Astrocyte (in vitro differentiated cells and primary cell): ENCODE results near the gene PUS7. TPM values are rescaled to one million over a fixed set of nuclear protein-coding genes. Genes with fewer than 3 reads are reported as not detected.

Experiments used
- DNase-seq: peaks from one replicate; pipeline ENCODE4 v3.0.0-alpha.2; 2010; ENCODE audit warnings: low read depth
- FAIRE-seq: peaks from 2 replicates; lab custom pipeline; 2011; peaks lifted over from hg19 to GRCh38; lab: Jason Lieb, UNC
- H2AFZ ChIP-seq: 2 replicates; pipeline ENCODE4 v1.6.0; 2012; ENCODE audit warnings: low read depth, low read length, inconsistent platforms
- H3K27ac ChIP-seq: 2 replicates; pipeline ENCODE4 v1.5.1; 2011; ENCODE audit warnings: low read depth, low read length, inconsistent platforms
- H3K27me3 ChIP-seq: 2 replicates; pipeline ENCODE4 v1.6.0; 2011; ENCODE audit warnings: low read length, inconsistent platforms; ENCODE audit not compliant: insufficient read depth
- H3K36me3 ChIP-seq: 2 replicates; pipeline ENCODE4 v1.5.1; 2011; ENCODE audit warnings: low read length, inconsistent platforms; ENCODE audit not compliant: insufficient read depth
- H3K4me1 ChIP-seq: 2 replicates; pipeline ENCODE4 v1.5.1; 2011; ENCODE audit warnings: low read length, inconsistent platforms; ENCODE audit not compliant: insufficient read depth
- H3K4me2 ChIP-seq: 2 replicates; pipeline ENCODE4 v1.6.0; 2012; ENCODE audit warnings: low read length, inconsistent platforms
- H3K4me3 ChIP-seq: 2 replicates; pipeline ENCODE4 v1.5.1; 2011; ENCODE audit warnings: low read depth, mild to moderate bottlenecking, low read length, inconsistent platforms; ENCODE audit not compliant: insufficient read depth
- H3K79me2 ChIP-seq: 2 replicates; pipeline ENCODE4 v1.6.0; 2012; ENCODE audit warnings: mild to moderate bottlenecking, low read length, inconsistent platforms; ENCODE audit not compliant: insufficient read depth
- H3K9ac ChIP-seq: 2 replicates; pipeline ENCODE4 v1.6.0; 2012; ENCODE audit warnings: mild to moderate bottlenecking, low read length, inconsistent platforms
- H3K9me3 ChIP-seq: 2 replicates; pipeline ENCODE4 v1.5.1; 2012; ENCODE audit warnings: low read depth, mild to moderate bottlenecking, low read length, inconsistent platforms; ENCODE audit not compliant: insufficient read depth
- H4K20me1 ChIP-seq: 2 replicates; pipeline ENCODE4 v1.6.0; 2012; ENCODE audit warnings: low read length, inconsistent platforms; ENCODE audit not compliant: insufficient read depth
- H3K27ac Mint-ChIP-seq: one replicate; pipeline ENCODE4 v1.8.0; 2021; ENCODE audit warnings: mild to moderate bottlenecking, mixed read lengths; ENCODE audit not compliant: unreplicated experiment
- H3K27me3 Mint-ChIP-seq: one replicate; pipeline ENCODE4 v1.8.0; 2021; ENCODE audit warnings: low read depth, mixed read lengths; ENCODE audit not compliant: unreplicated experiment
- H3K36me3 Mint-ChIP-seq: one replicate; pipeline ENCODE4 v1.8.0; 2021; ENCODE audit warnings: low read depth, mixed read lengths; ENCODE audit not compliant: unreplicated experiment
- H3K4me1 Mint-ChIP-seq: one replicate; pipeline ENCODE4 v1.8.0; 2021; ENCODE audit warnings: low read depth, mixed read lengths; ENCODE audit not compliant: unreplicated experiment
- H3K4me3 Mint-ChIP-seq: one replicate; pipeline ENCODE4 v1.8.0; 2021; ENCODE audit warnings: mild to moderate bottlenecking, moderate library complexity, mixed read lengths; ENCODE audit not compliant: unreplicated experiment
- H3K9me3 Mint-ChIP-seq: one replicate; pipeline ENCODE4 v1.8.0; 2021; ENCODE audit warnings: mild to moderate bottlenecking, mixed read lengths; ENCODE audit not compliant: unreplicated experiment
- EZH2 ChIP-seq: IDR thresholded peaks from 2 replicates; pipeline ENCODE4 v1.6.1; 2012; ENCODE audit warnings: mild to moderate bottlenecking, low read length, inconsistent platforms; ENCODE audit not compliant: insufficient read depth
- total RNA-seq: library from RNA; stranded (reverse); gene quantifications from 2 replicates; pipeline ENCODE4 v1.2.1, GENCODE V29; 2021
- TF ChIP-seq, protein P1 (sequence below): IDR thresholded peaks from 2 replicates; pipeline ENCODE4 v1.5.1; 2011; ENCODE audit warnings: low read depth, mild to moderate bottlenecking, inconsistent platforms, low read length, moderate library complexity; ENCODE audit not compliant: insufficient read depth

PUS7 gene
- total RNA-seq, 1 donor from 2014 or later: 29.5 TPM

DNA sequence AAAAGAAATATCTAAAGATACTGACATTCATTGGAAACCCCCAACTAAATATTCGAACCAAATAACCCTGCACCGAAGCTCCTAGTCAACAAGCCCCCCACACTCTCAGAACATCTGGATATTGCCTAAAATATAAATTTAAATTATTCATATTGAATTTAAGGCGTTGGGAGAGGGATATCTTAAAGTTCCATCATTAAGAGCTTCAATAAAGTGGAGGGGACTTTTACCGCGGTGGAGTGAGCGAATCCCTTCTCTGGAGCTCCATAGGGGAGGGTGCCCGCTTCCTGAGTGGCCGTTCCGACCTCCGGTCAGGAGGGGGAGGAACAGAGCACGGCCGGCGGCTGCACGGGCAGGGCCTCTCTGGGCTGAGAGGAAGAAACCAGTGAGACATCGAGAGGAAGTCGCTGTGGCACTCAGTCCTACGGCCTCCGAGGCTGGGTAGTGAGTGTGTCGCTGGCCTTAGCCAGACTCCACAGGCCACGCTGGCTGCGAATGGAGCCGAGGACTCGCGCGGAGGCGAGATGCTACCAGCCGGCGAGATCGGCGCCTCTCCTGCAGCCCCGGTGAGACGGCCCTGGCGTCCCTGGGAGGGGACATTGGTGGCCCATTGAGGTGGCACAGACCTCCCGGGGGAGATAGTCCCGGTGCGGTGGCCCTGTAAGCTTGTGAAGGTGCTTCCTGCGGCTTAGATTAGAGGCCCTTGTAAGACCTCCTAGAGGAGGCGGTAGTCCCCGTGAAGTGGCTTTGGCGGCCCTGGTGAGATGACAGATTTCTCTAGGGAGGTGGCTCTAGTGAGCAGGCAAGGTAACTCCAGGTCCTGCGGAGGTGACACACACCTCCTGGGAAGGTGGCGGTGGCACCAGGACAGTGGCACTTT lies 10.0 kb upstream of the PUS7 start, which contains the start of gene RINT1:
Gene RINT1, plus strand, starts transcription at position 410 of the 880 bp plus-strand sequence. Its CDS starts 115 bp downstream, at position 525.
- no peaks in the 10 kb centered on the region for H3K9me3 ChIP-seq
- Mint-ChIP-seq H3K4me3 (peak within 1 kb of the TSS; percentile 99), H3K36me3 (peaks cover 1% of the 10 kb centered on the region), H3K9me3 (no peaks in the 10 kb centered on the region), H3K27ac (peak within 1 kb of the TSS; percentile 96), H3K4me1 (peaks cover 15% of the 10 kb centered on the region), H3K27me3 (no peaks in the 10 kb centered on the region)
- TF ChIP-seq, protein P1, sequence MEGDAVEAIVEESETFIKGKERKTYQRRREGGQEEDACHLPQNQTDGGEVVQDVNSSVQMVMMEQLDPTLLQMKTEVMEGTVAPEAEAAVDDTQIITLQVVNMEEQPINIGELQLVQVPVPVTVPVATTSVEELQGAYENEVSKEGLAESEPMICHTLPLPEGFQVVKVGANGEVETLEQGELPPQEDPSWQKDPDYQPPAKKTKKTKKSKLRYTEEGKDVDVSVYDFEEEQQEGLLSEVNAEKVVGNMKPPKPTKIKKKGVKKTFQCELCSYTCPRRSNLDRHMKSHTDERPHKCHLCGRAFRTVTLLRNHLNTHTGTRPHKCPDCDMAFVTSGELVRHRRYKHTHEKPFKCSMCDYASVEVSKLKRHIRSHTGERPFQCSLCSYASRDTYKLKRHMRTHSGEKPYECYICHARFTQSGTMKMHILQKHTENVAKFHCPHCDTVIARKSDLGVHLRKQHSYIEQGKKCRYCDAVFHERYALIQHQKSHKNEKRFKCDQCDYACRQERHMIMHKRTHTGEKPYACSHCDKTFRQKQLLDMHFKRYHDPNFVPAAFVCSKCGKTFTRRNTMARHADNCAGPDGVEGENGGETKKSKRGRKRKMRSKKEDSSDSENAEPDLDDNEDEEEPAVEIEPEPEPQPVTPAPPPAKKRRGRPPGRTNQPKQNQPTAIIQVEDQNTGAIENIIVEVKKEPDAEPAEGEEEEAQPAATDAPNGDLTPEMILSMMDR: peak; percentile 66
- TF ChIP-seq EZH2: no peak
- H3K27me3 ChIP-seq: no peaks in the 10 kb centered on the region
- H3K36me3 ChIP-seq: peaks cover 9% of the 10 kb centered on the region
- peaks cover 38% of the 10 kb centered on the region for H3K79me2 ChIP-seq
- peak within 1 kb of the TSS; percentile 98 for H3K9ac ChIP-seq
- DNase-seq (peak; percentile 83), FAIRE-seq (no peak)
- H3K27ac ChIP-seq: peak within 1 kb of the TSS; percentile 82
- H4K20me1 ChIP-seq: peaks cover 22% of the 10 kb centered on the region
- H2AFZ ChIP-seq: peak within 1 kb of the TSS; percentile 96
- peak within 1 kb of the TSS; percentile 93 for H3K4me3 ChIP-seq
- H3K4me2 ChIP-seq: peak within 1 kb of the TSS; percentile 91
- H3K4me1 ChIP-seq: peaks cover 13% of the 10 kb centered on the region

DNA sequence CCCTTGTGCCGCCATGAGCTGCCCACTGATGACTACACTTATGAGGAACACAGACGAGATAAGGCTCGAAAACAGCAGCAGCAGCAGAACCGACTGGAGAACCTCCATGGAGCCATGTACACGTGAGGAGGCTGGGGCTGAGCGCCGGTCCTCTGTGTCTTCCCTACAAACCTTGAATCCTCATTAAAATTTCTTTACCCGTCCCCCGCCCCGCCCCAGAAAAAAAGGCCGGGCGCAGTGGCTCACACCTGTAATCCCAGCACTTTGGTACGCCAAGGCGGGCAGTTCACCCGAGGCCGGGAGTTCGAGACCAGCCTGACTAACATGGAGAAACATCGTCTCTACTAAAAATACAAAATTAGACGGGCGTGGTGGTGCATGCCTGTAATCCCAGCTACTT lies 8.5 kb upstream of the PUS7 start:
- H3K36me3 ChIP-seq: peaks cover 6% of the 10 kb centered on the region
- no peaks in the 10 kb centered on the region for H3K9me3 Mint-ChIP-seq
- H3K27me3 Mint-ChIP-seq: no peaks in the 10 kb centered on the region
- peaks cover 15% of the 10 kb centered on the region for H3K4me1 Mint-ChIP-seq
- H3K27ac ChIP-seq: no peak overlapping the region
- H3K27me3 ChIP-seq: no peaks in the 10 kb centered on the region
- peaks cover 31% of the 10 kb centered on the region for H3K79me2 ChIP-seq
- no peak overlapping the region for H3K4me3 ChIP-seq
- H3K9me3 ChIP-seq: no peaks in the 10 kb centered on the region
- H3K4me2 ChIP-seq: no peak overlapping the region
- DNase-seq (no peak), FAIRE-seq (no peak)
- peaks cover 13% of the 10 kb centered on the region for H4K20me1 ChIP-seq
- no peak overlapping the region for H3K4me3 Mint-ChIP-seq
- no peak for TF ChIP-seq EZH2
- TF ChIP-seq, protein P1: no peak
- H3K4me1 ChIP-seq: peaks cover 13% of the 10 kb centered on the region
- no peaks in the 10 kb centered on the region for H3K36me3 Mint-ChIP-seq
- H3K9ac ChIP-seq: no peak overlapping the region
- no peak overlapping the region for H2AFZ ChIP-seq
- no peak overlapping the region for H3K27ac Mint-ChIP-seq
